Fibroblast of the aortic adventitia (primary cell): ENCODE data around the gene PDE1C. TPM values are rescaled to one million over a fixed set of nuclear protein-coding genes. Genes with fewer than 3 reads are reported as not detected.
A peak's percentile ranks its signal among the peaks of the same experiment; 100 is the strongest.

Experiments
- DNase-seq: peaks from one replicate; pipeline ENCODE4 v3.0.0-alpha.2; 2010; ENCODE audit warnings: low read depth
- H3K4me3 ChIP-seq: 2 replicates; pipeline ENCODE4 v1.5.1; 2011; ENCODE audit warnings: low read depth, mild to moderate bottlenecking, control low read depth, low read length, moderate library complexity
- CTCF ChIP-seq: IDR thresholded peaks from 2 replicates; pipeline ENCODE4 v1.5.1; 2011; ENCODE audit warnings: mild to moderate bottlenecking, low read length, control low read depth, inconsistent platforms; ENCODE audit not compliant: insufficient read depth
- total RNA-seq: library from RNA; depleted of rRNA; stranded (reverse); fragments of >200 nt; gene quantifications from 2 replicates; pipeline ENCODE4 v1.2.3, GENCODE V29; 2012; ENCODE audit warnings: low replicate concordance

Gene PDE1C
- total RNA-seq, 1 donor = 7.4 TPM

GRCh38 chr7:31892099-31892829, 177.9 kb downstream of the PDE1C start:
- no peak for TF ChIP-seq CTCF
- DNase-seq = no peak
- no peak overlapping the region for H3K4me3 ChIP-seq

- no peak overlapping the region for H3K4me3 ChIP-seq
- no peak for TF ChIP-seq CTCF
- no peak for DNase-seq
These were observed 179.4 kb downstream of the PDE1C start for GRCh38 chr7:31890766-31891165.

- DNase-seq = no peak
- no peak for TF ChIP-seq CTCF
- no peak overlapping the region for H3K4me3 ChIP-seq
These were observed 180.0 kb downstream of the PDE1C start for GRCh38 chr7:31890198-31890597.

- H3K4me3 ChIP-seq = no peak overlapping the region
- TF ChIP-seq CTCF = no peak
- no peak for DNase-seq
These were observed 183.2 kb downstream of the PDE1C start for GRCh38 chr7:31887006-31887405.

- no peak for DNase-seq
- H3K4me3 ChIP-seq = no peak overlapping the region
- TF ChIP-seq CTCF = no peak
These were observed 185.0 kb downstream of the PDE1C start for GRCh38 chr7:31885171-31885570.

- no peak for TF ChIP-seq CTCF
- no peak overlapping the region for H3K4me3 ChIP-seq
- DNase-seq = peak; percentile 21
These were observed 186.4 kb downstream of the PDE1C start for GRCh38 chr7:31883761-31884164.

- H3K4me3 ChIP-seq = no peak overlapping the region
- TF ChIP-seq CTCF = no peak
- DNase-seq = no peak
These were observed 188.0 kb downstream of the PDE1C start for GRCh38 chr7:31882187-31882586.
